Esophagus (tissue), 2 donors: ENCODE results near the gene COL13A1. TPM values are rescaled to one million over a fixed set of nuclear protein-coding genes. Genes with fewer than 3 reads are reported as not detected.

Experiments used
- H3K27ac ChIP-seq, 2 donors: one replicate each; pipeline ENCODE4 v1.5.1; 2013; ENCODE audit warnings: low read depth in 2 of 2, mild to moderate bottlenecking in 2 of 2, inconsistent platforms in 1 of 2, low read length in 1 of 2, moderate library complexity in 1 of 2
- H3K27me3 ChIP-seq, 2 donors: one replicate each; pipeline ENCODE4 v1.6.1; 2013; ENCODE audit warnings: low read length in 2 of 2, control low read depth in 1 of 2, mild to moderate bottlenecking in 1 of 2; ENCODE audit not compliant: insufficient read depth in 2 of 2, control insufficient read depth in 1 of 2
- H3K36me3 ChIP-seq, 2 donors: one replicate each; pipeline ENCODE4 v1.6.1; 2013; ENCODE audit warnings: low read length in 1 of 2; ENCODE audit not compliant: control insufficient read depth in 2 of 2, insufficient read depth in 2 of 2
- H3K4me1 ChIP-seq, 2 donors: one replicate each; pipeline ENCODE4 v1.6.1; 2013; ENCODE audit warnings: low read length in 1 of 2; ENCODE audit not compliant: control insufficient read depth in 2 of 2, insufficient read depth in 2 of 2
- H3K4me3 ChIP-seq, 2 donors: one replicate each; pipeline ENCODE4 v1.5.1; 2013; ENCODE audit warnings: low read length in 2 of 2, mild to moderate bottlenecking in 2 of 2, low read depth in 1 of 2, moderate library complexity in 1 of 2
- H3K9me3 ChIP-seq, 2 donors: one replicate each; pipeline ENCODE4 v1.6.1; 2013; ENCODE audit warnings: mild to moderate bottlenecking in 2 of 2, low read depth in 1 of 2, low read length in 1 of 2, moderate library complexity in 1 of 2; ENCODE audit not compliant: control insufficient read depth in 2 of 2, insufficient read depth in 1 of 2
- WGBS, 2 donors: extraction: QIAGEN DNeasy Blood & Tissue Kit; methylation state at CpG; one replicate each; pipeline ENCODE4 v1.1.7; 2013; 5-methylcytosine and 5-hydroxymethylcytosine counted together
- polyA plus RNA-seq, 2 donors: library from polyadenylated mRNA; stranded (reverse); fragments of 200-250 nt; gene quantifications; one replicate each; pipeline ENCODE4 v1.2.3, GENCODE V29; 2013
- donor health status: healthy with polysubstance abuse.
- donor health status: Bipolar disorder and iron deficiency.

Gene COL13A1
- polyA plus RNA-seq, 2 donors: 0.95 to 2.0 TPM

DNA sequence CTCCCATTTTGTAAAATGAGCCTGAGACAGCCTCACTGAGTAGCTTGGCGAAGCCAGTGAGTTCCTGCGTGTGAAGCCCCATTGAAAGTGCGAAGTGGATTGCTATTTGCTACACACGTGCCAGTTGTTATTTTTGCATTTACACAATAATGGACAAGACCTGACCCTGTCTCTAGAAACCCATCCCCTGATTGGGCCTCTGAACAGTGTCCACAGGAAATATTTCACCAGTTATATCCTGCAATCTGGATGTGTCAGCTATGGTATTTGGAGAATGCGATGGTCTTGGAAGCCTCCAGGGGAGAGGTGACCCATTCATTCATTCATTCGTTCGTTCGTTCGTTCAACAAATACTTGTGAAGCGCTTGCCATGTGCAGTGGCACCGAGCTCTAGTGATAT is 37.1 kb downstream of the COL13A1 start:
- peaks cover 0 to 3% of the 10 kb centered on the region in 2 donors for H3K4me1 ChIP-seq
- H3K4me3 ChIP-seq: no peak overlapping the region
- 80 to 91% methylated on average over 11 of the region's 11 CpGs for WGBS, 2 donors
- no peaks in the 10 kb centered on the region for H3K36me3 ChIP-seq
- no peak overlapping the region for H3K27ac ChIP-seq
- no peaks in the 10 kb centered on the region for H3K9me3 ChIP-seq
- no peaks in the 10 kb centered on the region for H3K27me3 ChIP-seq

GRCh38 chr10:69839696-69840345 is 38.1 kb downstream of the COL13A1 start:
- Histone ChIP-seq H3K9me3 (no peaks in the 10 kb centered on the region), H3K4me1 (peaks cover 0 to 3% of the 10 kb centered on the region in 2 donors), H3K36me3 (no peaks in the 10 kb centered on the region), H3K27ac (no peak overlapping the region), H3K4me3 (no peak overlapping the region), H3K27me3 (no peaks in the 10 kb centered on the region)
- 82 to 84% methylated on average over 17 of the region's 17 CpGs for WGBS, 2 donors

- Histone ChIP-seq H3K4me3 (no peak overlapping the region), H3K27me3 (no peaks in the 10 kb centered on the region), H3K4me1 (peaks cover 0 to 3% of the 10 kb centered on the region in 2 donors), H3K27ac (no peak overlapping the region), H3K9me3 (no peaks in the 10 kb centered on the region), H3K36me3 (no peaks in the 10 kb centered on the region)
- 82 to 86% methylated on average over 9 of the region's 9 CpGs for WGBS, 2 donors
Observed at GRCh38 chr10:69840773-69841172, 39.1 kb downstream of the COL13A1 start.

DNA sequence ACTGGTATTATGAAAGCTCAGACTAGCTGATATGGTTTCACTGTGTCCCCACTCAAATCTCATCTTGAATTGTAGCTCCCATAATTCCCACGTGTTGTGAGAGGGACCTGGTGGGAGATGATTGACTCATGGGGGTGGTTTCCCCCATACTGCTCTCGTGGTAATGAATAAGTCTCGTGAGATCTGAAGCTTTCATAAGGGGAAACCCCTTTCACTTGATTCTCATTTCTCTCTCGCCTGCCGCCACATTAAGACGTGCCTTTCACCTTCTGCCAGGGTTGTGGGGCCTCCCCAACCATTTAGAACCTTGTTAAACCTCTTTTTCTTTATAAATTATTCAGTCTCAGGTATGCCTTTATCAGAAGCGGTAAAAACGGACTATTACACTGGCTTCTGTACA is 40.3 kb downstream of the COL13A1 start:
- H3K9me3 ChIP-seq: no peaks in the 10 kb centered on the region
- H3K27me3 ChIP-seq: no peaks in the 10 kb centered on the region
- no peak overlapping the region for H3K27ac ChIP-seq
- WGBS, 2 donors: 74 to 78% methylated on average over 8 of the region's 8 CpGs
- H3K4me1 ChIP-seq: peaks cover 0 to 3% of the 10 kb centered on the region in 2 donors
- no peak overlapping the region for H3K4me3 ChIP-seq
- H3K36me3 ChIP-seq: no peaks in the 10 kb centered on the region

- Histone ChIP-seq H3K4me1 (peaks cover 0 to 3% of the 10 kb centered on the region in 2 donors), H3K4me3 (no peak overlapping the region), H3K27ac (no peak overlapping the region), H3K27me3 (no peaks in the 10 kb centered on the region), H3K9me3 (no peaks in the 10 kb centered on the region), H3K36me3 (no peaks in the 10 kb centered on the region)
- WGBS, 2 donors: 79 to 81% methylated on average over 10 of the region's 10 CpGs
Observed at GRCh38 chr10:69842882-69843281, 41.2 kb downstream of the COL13A1 start.

- H3K4me3 ChIP-seq: no peak overlapping the region
- H3K36me3 ChIP-seq: no peaks in the 10 kb centered on the region
- H3K27ac ChIP-seq: no peak overlapping the region
- no peaks in the 10 kb centered on the region for H3K4me1 ChIP-seq
- no peaks in the 10 kb centered on the region for H3K9me3 ChIP-seq
- no peaks in the 10 kb centered on the region for H3K27me3 ChIP-seq
- WGBS, 2 donors: 94 to 96% methylated on average over 6 of the region's 6 CpGs
Observed at GRCh38 chr10:69843923-69844322, 42.2 kb downstream of the COL13A1 start.

DNA sequence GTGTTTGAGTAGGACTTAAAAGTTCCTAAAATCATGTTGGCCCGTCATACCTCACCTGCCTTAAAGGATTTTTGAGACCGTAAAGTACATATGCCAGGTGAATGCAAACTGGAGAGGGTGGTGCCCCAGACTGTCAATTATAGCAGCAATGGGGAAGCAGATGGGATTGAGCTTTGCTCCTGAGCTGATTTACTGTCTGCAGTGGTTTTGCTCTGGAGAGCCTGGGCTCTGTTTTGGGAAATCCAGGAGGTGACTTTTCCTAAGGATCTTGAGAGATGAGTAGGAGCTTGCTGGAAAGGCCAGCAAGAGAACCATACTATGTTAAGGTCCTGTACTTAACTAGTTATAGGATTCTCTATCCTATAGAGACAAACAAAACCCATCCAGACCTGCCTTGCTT is 43.0 kb downstream of the COL13A1 start:
- H3K4me1 ChIP-seq: no peaks in the 10 kb centered on the region
- H3K27ac ChIP-seq: no peak overlapping the region
- H3K4me3 ChIP-seq: no peak overlapping the region
- no peaks in the 10 kb centered on the region for H3K36me3 ChIP-seq
- H3K27me3 ChIP-seq: no peaks in the 10 kb centered on the region
- WGBS, 2 donors: 48 to 58% methylated on average over 2 of the region's 2 CpGs
- H3K9me3 ChIP-seq: no peaks in the 10 kb centered on the region

- Histone ChIP-seq H3K4me1 (no peaks in the 10 kb centered on the region), H3K9me3 (no peaks in the 10 kb centered on the region), H3K27ac (no peak overlapping the region), H3K4me3 (no peak overlapping the region), H3K36me3 (no peaks in the 10 kb centered on the region), H3K27me3 (no peaks in the 10 kb centered on the region)
- WGBS, 2 donors: 36 to 46% methylated on average over 6 of the region's 6 CpGs
Observed at GRCh38 chr10:69845574-69846292, 44.0 kb downstream of the COL13A1 start.

GRCh38 chr10:69846293-69846921 is 44.7 kb downstream of the COL13A1 start:
- H3K4me3 ChIP-seq: no peak overlapping the region
- H3K4me1 ChIP-seq: no peaks in the 10 kb centered on the region
- no peak overlapping the region for H3K27ac ChIP-seq
- WGBS, 2 donors: 26 to 35% methylated on average over 11 to 14 of the region's 14 CpGs
- H3K36me3 ChIP-seq: no peaks in the 10 kb centered on the region
- no peaks in the 10 kb centered on the region for H3K27me3 ChIP-seq
- no peaks in the 10 kb centered on the region for H3K9me3 ChIP-seq
